HepG2 (cell line): ENCODE data around the gene SPAG6. TPM values are rescaled to one million over a fixed set of nuclear protein-coding genes. Genes with fewer than 3 reads are reported as not detected.

Experiments used
- ATAC-seq: fragments of 200-7000 bp; cut with Tn5 transposase; 3 replicates; pipeline ENCODE4 v1.9.1; 2020; ENCODE audit warnings: mild to moderate bottlenecking, moderate library complexity
- BruUV-seq: library from RNA; stranded (reverse); fragments of 400-500 nt; replicated peaks from 2 replicates; lab custom pipeline; 2021; lab: Mats Ljungman, UMichigan
- CTCF ChIA-PET: fragments of 300-600 bp; formaldehyde crosslinking; extraction: SDS; loops from one replicate; lab custom pipeline; 2021; ENCODE audit warnings: low total read pairs, inconsistent platforms, low intra/inter-chr PET ratio; lab: Yijun Ruan, JAX
- POLR2A ChIA-PET: fragments of 350-600 bp; sonication (Branson Sonifier 250); formaldehyde crosslinking; loops from one replicate; lab custom pipeline; 2020; ENCODE audit warnings: antibody characterized with exemption, inconsistent platforms; lab: Yijun Ruan, JAX
- DNase-seq: peaks from one replicate; pipeline ENCODE4 v3.0.0-alpha.2; 2015; ENCODE audit warnings: low spot score
- FAIRE-seq: peaks from 3 replicates; lab custom pipeline; 2011; peaks lifted over from hg19 to GRCh38; lab: Jason Lieb, UNC
- H2AFZ ChIP-seq: one replicate; pipeline ENCODE4 v1.6.1; 2011; ENCODE audit warnings: low read length, inconsistent platforms
- H3K27ac ChIP-seq: fragments of 300-600 bp; 3 replicates; pipeline ENCODE4 v1.8.0; 2011; ENCODE audit warnings: mixed run types, mild to moderate bottlenecking, mixed read lengths, low read length, inconsistent platforms; ENCODE audit not compliant: insufficient read depth; ENCODE audit errors: extremely low read length
- H3K27me3 ChIP-seq, 2 experiments: fragments of 200-600 bp in 1 of 2; 2 replicates in 1 of 2; 3 replicates in 1 of 2; pipeline versions ENCODE4 v1.6.0 to v1.8.0; 2011; ENCODE audit warnings: low read length in 2 of 2, mild to moderate bottlenecking in 2 of 2, moderate library complexity in 2 of 2, inconsistent platforms in 1 of 2; ENCODE audit not compliant: insufficient read depth in 2 of 2, control insufficient read depth in 1 of 2
- H3K36me3 ChIP-seq, 2 experiments: fragments of 200-600 bp in 1 of 2; replicated peaks in 1 of 2; 2 replicates in 1 of 2; 3 replicates in 1 of 2; pipeline versions ENCODE4 v1.5.1 to v1.8.0; 2011; ENCODE audit warnings: low read length in 2 of 2, inconsistent platforms in 1 of 2; ENCODE audit not compliant: insufficient read depth in 2 of 2, control insufficient read depth in 1 of 2
- H3K4me1 ChIP-seq: 2 replicates; pipeline ENCODE4 v1.5.1; 2012; ENCODE audit warnings: low read length, inconsistent platforms; ENCODE audit not compliant: insufficient read depth
- H3K4me2 ChIP-seq: 2 replicates; pipeline ENCODE4 v1.6.0; 2011; ENCODE audit warnings: low read depth, low read length, inconsistent platforms
- H3K4me3 ChIP-seq, 3 experiments: fragments of 200-600 bp in 1 of 3; sonication (generic), shearing (Covaris generic) in 1 of 3; replicated peaks in 1 of 3; 2 replicates each; pipeline ENCODE4 v1.5.1; 2011 to 2016; ENCODE audit warnings: low read length in 3 of 3, inconsistent platforms in 2 of 3, low read depth in 2 of 3, mild to moderate bottlenecking in 2 of 3, control low read depth in 1 of 3, mixed read lengths in 1 of 3; ENCODE audit not compliant: insufficient read depth in 1 of 3
- H3K79me2 ChIP-seq: one replicate; pipeline ENCODE4 v1.6.1; 2011; ENCODE audit warnings: low read length, inconsistent platforms; ENCODE audit not compliant: insufficient read depth
- H3K9ac ChIP-seq: 2 replicates; pipeline ENCODE4 v1.6.0; 2011; ENCODE audit warnings: mild to moderate bottlenecking, low read depth, low read length, inconsistent platforms; ENCODE audit not compliant: insufficient read depth
- H3K9me3 ChIP-seq: 2 replicates; pipeline ENCODE4 v1.5.1; 2012; ENCODE audit warnings: mild to moderate bottlenecking, low read length
- H4K20me1 ChIP-seq: 2 replicates; pipeline ENCODE4 v1.6.0; 2011; ENCODE audit warnings: inconsistent platforms, mild to moderate bottlenecking, low read length, moderate library complexity; ENCODE audit not compliant: insufficient read depth
- DPF2 ChIP-seq: sonication (generic); formaldehyde crosslinking; IDR thresholded peaks from 2 replicates; pipeline ENCODE4 v1.4.0; 2020; ENCODE audit warnings: mild to moderate bottlenecking, low read depth, missing genetic modification reagents, borderline replicate concordance
- ESRRA ChIP-seq: sonication (generic); formaldehyde crosslinking; IDR thresholded peaks from 2 replicates; pipeline ENCODE4 v1.5.1; 2020; ENCODE audit warnings: mild to moderate bottlenecking, low read depth, missing genetic modification reagents
- IKZF4 ChIP-seq: sonication (generic); formaldehyde crosslinking; IDR thresholded peaks from 2 replicates; pipeline ENCODE4 v1.5.1; 2020; ENCODE audit warnings: borderline replicate concordance, mild to moderate bottlenecking, low read depth, missing genetic modification reagents; ENCODE audit errors: not compliant biosample characterization
- JDP2 ChIP-seq: sonication (generic); formaldehyde crosslinking; IDR thresholded peaks from 2 replicates; pipeline ENCODE4 v1.8.1; 2022; ENCODE audit warnings: missing genetic modification reagents, borderline replicate concordance
- KDM5B ChIP-seq: sonication (generic); formaldehyde crosslinking; IDR thresholded peaks from 2 replicates; pipeline ENCODE4 v1.4.0; 2020; ENCODE audit warnings: missing genetic modification reagents, mild to moderate bottlenecking, borderline replicate concordance
- NR2F2 ChIP-seq: IDR thresholded peaks from 2 replicates; pipeline ENCODE4 v1.6.1; 2012; ENCODE audit warnings: low read depth, inconsistent platforms, borderline replicate concordance
- RFXAP ChIP-seq: sonication (generic); formaldehyde crosslinking; IDR thresholded peaks from 2 replicates; pipeline ENCODE4 v1.4.0; 2020; ENCODE audit warnings: missing genetic modification reagents, borderline replicate concordance
- STAT5B ChIP-seq: sonication (generic); formaldehyde crosslinking; IDR thresholded peaks from 2 replicates; pipeline ENCODE4 v1.4.0; 2020; ENCODE audit warnings: missing genetic modification reagents
- TCF12 ChIP-seq, 2 experiments: fragments of 450-650 bp in 1 of 2; sonication (generic) in 1 of 2; formaldehyde crosslinking in 1 of 2; IDR thresholded peaks; 2 replicates each; pipeline versions ENCODE4 v1.6.1 to v1.8.0; 2017 to 2022; ENCODE audit warnings: antibody characterized with exemption in 1 of 2, mild to moderate bottlenecking in 1 of 2, missing genetic modification reagents in 1 of 2, moderate library complexity in 1 of 2
- ZNF567 ChIP-seq: sonication (generic); formaldehyde crosslinking; IDR thresholded peaks from 2 replicates; pipeline ENCODE4 v1.8.1; 2023; ENCODE audit warnings: mild to moderate bottlenecking, missing genetic modification reagents, borderline replicate concordance
- ZNF570 ChIP-seq: sonication (generic); formaldehyde crosslinking; IDR thresholded peaks from 2 replicates; pipeline ENCODE4 v1.4.0; 2020; ENCODE audit warnings: mild to moderate bottlenecking, missing genetic modification reagents, borderline replicate concordance
- ZNF605 ChIP-seq: sonication (generic); formaldehyde crosslinking; IDR thresholded peaks from 2 replicates; pipeline ENCODE4 v1.8.0; 2022; ENCODE audit warnings: mild to moderate bottlenecking, missing genetic modification reagents
- ZNF841 ChIP-seq: sonication (generic); formaldehyde crosslinking; IDR thresholded peaks from 2 replicates; pipeline ENCODE4 v1.8.1; 2023; ENCODE audit warnings: missing genetic modification reagents, borderline replicate concordance
- ZNF891 ChIP-seq: sonication (generic); formaldehyde crosslinking; IDR thresholded peaks from 2 replicates; pipeline ENCODE4 v1.5.0; 2020; ENCODE audit warnings: mild to moderate bottlenecking, missing genetic modification reagents
- WGBS: methylation state at CpG from one replicate; pipeline ENCODE4 v1.1.6; 2017; ENCODE audit warnings: low lambda C conversion rate; 5-methylcytosine and 5-hydroxymethylcytosine counted together
- in situ Hi-C: cut with HindIII; loops from 2 replicates; pipeline ENCODE4 v1.10.0; 2017; ENCODE audit warnings: low pct_unique_long_range_greater_than_20kb; ENCODE audit not compliant: extremely low pct_ligation_motif_present
- intact Hi-C: fragments of 100-400 bp; cut with micrococcal nuclease; formaldehyde crosslinking; loops from one replicate; pipeline ENCODE4 v1.10.0; 2022; ENCODE audit not compliant: unreplicated experiment
- polyA plus RNA-seq, 8 experiments: library from polyadenylated mRNA; depleted of rRNA in 3 of 8; stranded (reverse) in 7 of 8; unstranded in 1 of 8; fragments of >200 nt; fragmentation: Illumina TruSeq in 4 of 8; extraction: Trizol in 4 of 8; gene quantifications; 2 replicates each; pipeline versions ENCODE4 v1.2.1 to v1.2.3, GENCODE V29; 2011 to 2016; ENCODE audit warnings: low read depth in 4 of 8, missing spikeins in 1 of 8, mixed read lengths in 1 of 8; ENCODE audit not compliant: insufficient read depth in 1 of 8
- total RNA-seq, 5 experiments: library from RNA; depleted of rRNA; stranded (reverse); fragments of >200 nt; fragmentation: Illumina TruSeq; extraction: Trizol; gene quantifications; 2 replicates each; pipeline ENCODE4 v1.2.3, GENCODE V29; 2016; ENCODE audit warnings: low read depth in 1 of 5
- TF ChIP-seq, protein P1 (sequence below): sonication (generic); formaldehyde crosslinking; IDR thresholded peaks from 2 replicates; pipeline ENCODE4 v1.4.0; 2020; ENCODE audit warnings: missing genetic modification reagents
- TF ChIP-seq, protein P2 (sequence below): sonication (generic); formaldehyde crosslinking; IDR thresholded peaks from 2 replicates; pipeline ENCODE4 v1.4.0; 2020; ENCODE audit warnings: missing genetic modification reagents, mild to moderate bottlenecking, borderline replicate concordance

Gene SPAG6
- total and polyA plus RNA-seq, 2 of the 13 experiments (the other 11 are each of a cell fraction or from before 2014, with no cell fraction given), result not detected

DNA sequence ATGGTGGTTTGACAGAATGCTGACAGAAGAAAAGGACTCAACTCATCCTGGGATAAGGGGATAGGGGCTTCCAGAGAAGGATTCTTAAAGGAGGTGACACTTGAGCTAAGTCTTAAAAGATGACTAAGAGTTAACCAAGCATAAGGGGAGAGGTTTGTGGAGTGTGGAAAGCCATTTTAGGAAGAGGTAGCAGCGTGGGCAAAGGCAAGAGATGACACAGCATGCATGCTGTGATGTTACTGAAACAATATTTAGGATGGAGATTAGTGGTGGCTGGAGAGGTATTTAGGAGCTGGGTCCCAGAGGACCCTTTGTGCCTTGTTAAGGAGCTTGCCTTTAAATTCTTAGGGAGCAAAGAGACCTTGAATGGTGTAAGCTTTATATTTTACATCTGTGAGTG lies 65.1 kb downstream of the SPAG6 start:
- Histone ChIP-seq H3K4me2 (no peak overlapping the region), H3K79me2 (no peaks in the 10 kb centered on the region), H3K27me3 (peaks cover 0 to 7% of the 10 kb centered on the region in 2 experiments; a peak in 1 of 5 replicates), H3K4me1 (no peaks in the 10 kb centered on the region), H2AFZ (no peak overlapping the region), H3K9ac (no peak overlapping the region), H3K27ac (no peak overlapping the region), H3K9me3 (no peaks in the 10 kb centered on the region), H3K4me3 (no peak overlapping the region), H3K36me3 (no peaks in the 10 kb centered on the region), H4K20me1 (no peaks in the 10 kb centered on the region)
- 0% methylated on average over 1 of the region's 1 CpG for WGBS
- ATAC-seq, result no peak
- no peak for DNase-seq
- no TSS peak for BruUV-seq
- ChIA-PET CTCF (no interaction called here), POLR2A (no interaction called here)
- intact Hi-C loops, result no loop called here
- in situ Hi-C loops, result no loop called here
- FAIRE-seq, result no peak
- TF ChIP-seq RFXAP (CRISPR knock-in tag) (no peak), TCF12 (IDR thresholded peaks at IDR 0.05) (no peak), TCF12 (CRISPR knock-in tag; IDR thresholded peaks at IDR 0.05) (no peak), JDP2 (no peak)

DNA sequence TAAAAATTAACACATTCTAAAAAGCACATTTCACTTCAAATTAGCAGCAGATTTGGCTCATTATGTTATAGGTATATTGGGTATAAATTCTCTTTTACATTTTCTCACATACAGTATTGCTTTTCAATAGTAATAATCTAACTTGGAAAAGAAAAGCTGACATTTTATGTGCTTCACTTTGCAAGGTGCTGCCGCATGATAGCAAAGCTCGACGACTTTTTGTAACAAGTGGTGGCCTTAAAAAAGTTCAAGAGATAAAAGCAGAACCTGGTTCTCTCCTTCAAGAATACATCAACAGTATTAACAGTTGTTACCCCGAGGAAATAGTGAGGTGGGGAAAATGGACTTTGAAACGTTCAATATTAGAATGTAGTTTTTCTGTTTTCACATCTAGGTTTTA lies 65.5 kb downstream of the SPAG6 start:
- in situ Hi-C loops (no loop called here), intact Hi-C loops (no loop called here)
- Histone ChIP-seq H3K79me2 (no peaks in the 10 kb centered on the region), H3K4me1 (no peaks in the 10 kb centered on the region), H2AFZ (no peak overlapping the region), H3K36me3 (no peaks in the 10 kb centered on the region), H3K4me2 (no peak overlapping the region), H3K9me3 (no peaks in the 10 kb centered on the region), H3K27ac (no peak overlapping the region), H3K9ac (no peak overlapping the region), H4K20me1 (no peaks in the 10 kb centered on the region), H3K4me3 (no peak overlapping the region), H3K27me3 (peaks cover 0 to 7% of the 10 kb centered on the region in 2 experiments; a peak in 1 of 5 replicates)
- 41% methylated on average over 5 of the region's 5 CpGs for WGBS
- FAIRE-seq (no peak), DNase-seq (no peak), ATAC-seq (no peak)
- ChIA-PET CTCF (no interaction called here), POLR2A (no interaction called here)
- BruUV-seq, result no TSS peak
- TF ChIP-seq ZNF605 (CRISPR knock-in tag) (no peak), IKZF4 (CRISPR knock-in tag) (no peak), DPF2 (CRISPR knock-in tag) (no peak), ZNF841 (no peak), KDM5B (no peak), ZNF891 (CRISPR knock-in tag) (no peak), ZNF567 (CRISPR knock-in tag) (no peak), ESRRA (no peak), STAT5B (CRISPR knock-in tag) (no peak), NR2F2 (no peak), ZNF570 (CRISPR knock-in tag) (no peak)
- TF ChIP-seq, protein P1, sequence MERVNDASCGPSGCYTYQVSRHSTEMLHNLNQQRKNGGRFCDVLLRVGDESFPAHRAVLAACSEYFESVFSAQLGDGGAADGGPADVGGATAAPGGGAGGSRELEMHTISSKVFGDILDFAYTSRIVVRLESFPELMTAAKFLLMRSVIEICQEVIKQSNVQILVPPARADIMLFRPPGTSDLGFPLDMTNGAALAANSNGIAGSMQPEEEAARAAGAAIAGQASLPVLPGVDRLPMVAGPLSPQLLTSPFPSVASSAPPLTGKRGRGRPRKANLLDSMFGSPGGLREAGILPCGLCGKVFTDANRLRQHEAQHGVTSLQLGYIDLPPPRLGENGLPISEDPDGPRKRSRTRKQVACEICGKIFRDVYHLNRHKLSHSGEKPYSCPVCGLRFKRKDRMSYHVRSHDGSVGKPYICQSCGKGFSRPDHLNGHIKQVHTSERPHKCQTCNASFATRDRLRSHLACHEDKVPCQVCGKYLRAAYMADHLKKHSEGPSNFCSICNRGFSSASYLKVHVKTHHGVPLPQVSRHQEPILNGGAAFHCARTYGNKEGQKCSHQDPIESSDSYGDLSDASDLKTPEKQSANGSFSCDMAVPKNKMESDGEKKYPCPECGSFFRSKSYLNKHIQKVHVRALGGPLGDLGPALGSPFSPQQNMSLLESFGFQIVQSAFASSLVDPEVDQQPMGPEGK (CRISPR knock-in tag), result no peak
- TF ChIP-seq, protein P2, sequence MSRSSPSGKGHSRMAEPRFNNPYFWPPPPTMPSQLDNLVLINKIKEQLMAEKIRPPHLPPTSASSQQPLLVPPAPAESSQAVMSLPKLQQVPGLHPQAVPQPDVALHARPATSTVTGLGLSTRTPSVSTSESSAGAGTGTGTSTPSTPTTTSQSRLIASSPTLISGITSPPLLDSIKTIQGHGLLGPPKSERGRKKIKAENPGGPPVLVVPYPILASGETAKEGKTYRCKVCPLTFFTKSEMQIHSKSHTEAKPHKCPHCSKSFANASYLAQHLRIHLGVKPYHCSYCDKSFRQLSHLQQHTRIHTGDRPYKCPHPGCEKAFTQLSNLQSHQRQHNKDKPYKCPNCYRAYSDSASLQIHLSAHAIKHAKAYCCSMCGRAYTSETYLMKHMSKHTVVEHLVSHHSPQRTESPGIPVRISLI (CRISPR knock-in tag), result no peak
